GM18505 (cell line): Measurements from ENCODE around the gene CDKN2C.
"Not testable (repeated sequence)": the region's sequence is repeated elsewhere in the genome, so short reads cannot be mapped to it uniquely, and the experiment has no call there.

Experiments used
- ATAC-seq: cut with Tn5 transposase; IDR thresholded peaks from one replicate; pipeline ENCODE4 v1.9.1; 2021; ENCODE audit not compliant: unreplicated experiment
- POLR2A ChIP-seq: IDR thresholded peaks from 4 replicates; pipeline ENCODE4 v1.6.1; 2011; ENCODE audit warnings: borderline replicate concordance; ENCODE audit not compliant: insufficient read depth, insufficient read length; ENCODE audit errors: extremely low read depth

The CDKN2C gene

GRCh38 chr1:50949286-50949982 is 20.6 kb upstream of the CDKN2C start:
- no peak for ATAC-seq
- TF ChIP-seq POLR2A: no peak

DNA sequence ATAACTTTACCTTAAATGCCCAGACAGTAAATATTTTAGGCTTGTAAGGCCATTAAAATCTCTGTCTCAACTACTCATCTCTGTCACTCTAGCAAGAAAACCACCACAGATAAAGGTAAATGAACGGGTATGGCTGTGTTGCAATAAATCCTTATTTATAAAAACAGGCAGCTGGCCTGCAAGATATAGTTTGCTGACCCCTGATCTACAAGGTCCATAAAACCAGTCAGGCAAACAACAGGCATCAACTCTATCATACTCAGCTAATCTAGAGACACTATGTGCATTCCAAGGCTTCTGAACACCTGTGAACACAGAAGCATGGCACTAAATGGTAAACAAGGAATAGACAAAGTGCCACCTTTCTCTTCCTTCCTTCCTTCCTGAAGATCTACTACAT is 19.6 kb upstream of the CDKN2C start:
- no peak for TF ChIP-seq POLR2A

GRCh38 chr1:50952566-50952965 is 17.5 kb upstream of the CDKN2C start:
- ATAC-seq: not testable (repeated sequence)

More for the DNA sequence above, 19.6 kb upstream of the CDKN2C start:
- ATAC-seq: no peak

- no peak for ATAC-seq
- TF ChIP-seq POLR2A: no peak
Measured at GRCh38 chr1:50955116-50955515, 14.9 kb upstream of the CDKN2C start.

- TF ChIP-seq POLR2A: no peak
- ATAC-seq: no peak
Measured at GRCh38 chr1:50959303-50959912, 10.6 kb upstream of the CDKN2C start.

GRCh38 chr1:50959913-50960844 is 9.9 kb upstream of the CDKN2C start, which contains the start of gene FAF1:
TSS of gene FAF1 (minus strand) at chr1:50960267. CDS start at chr1:50959811, 456 bp downstream.
- TF ChIP-seq POLR2A: peak; percentile 99

DNA sequence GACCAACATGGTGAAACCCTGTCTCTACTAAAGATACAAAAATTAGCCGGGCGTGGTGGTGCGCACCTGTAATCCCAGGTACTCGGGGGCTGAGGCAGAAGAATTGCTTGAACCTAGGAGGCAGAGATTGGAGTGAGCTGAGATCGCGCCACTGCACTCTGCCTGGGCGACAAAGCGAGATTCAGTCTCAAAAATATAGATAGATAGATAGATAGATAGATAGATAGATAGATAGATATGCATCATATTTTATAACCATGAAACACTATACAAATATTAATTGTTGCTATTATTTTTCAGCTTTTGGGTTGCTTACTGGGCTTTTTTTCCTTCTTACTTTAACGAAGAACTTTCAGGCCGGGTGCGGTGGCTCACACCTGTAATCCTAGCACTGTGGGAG is 5.2 kb upstream of the CDKN2C start:
- no peak for ATAC-seq
- no peak for TF ChIP-seq POLR2A

More at GRCh38 chr1:50959913-50960844, 9.9 kb upstream of the CDKN2C start, which contains the start of gene FAF1:
- peak; percentile 87 for ATAC-seq

DNA sequence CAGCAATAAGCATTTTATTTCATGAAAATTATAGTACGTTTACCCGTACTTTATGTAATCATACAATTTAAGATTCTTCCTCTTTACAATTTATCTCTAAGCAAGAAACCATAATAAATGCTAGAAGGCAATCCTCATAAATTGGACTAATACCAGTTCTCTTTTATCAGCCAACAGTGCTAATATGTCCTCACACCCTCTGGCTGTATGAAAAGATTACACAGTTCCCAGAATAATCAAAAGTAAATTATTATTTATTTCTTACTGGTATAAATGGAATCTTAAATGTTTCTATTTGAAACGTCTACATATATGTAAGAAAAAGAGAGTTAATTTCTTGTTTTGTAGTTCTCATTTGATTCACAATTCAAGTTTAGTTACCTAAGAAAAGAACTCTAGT is 3.1 kb upstream of the CDKN2C start:
- no peak for ATAC-seq
- TF ChIP-seq POLR2A: no peak

GRCh38 chr1:50967416-50968157 is 2.5 kb upstream of the CDKN2C start:
- no peak for ATAC-seq
- TF ChIP-seq POLR2A: no peak

GRCh38 chr1:50968158-50968820 is 1.8 kb upstream of the CDKN2C start:
- no peak for TF ChIP-seq POLR2A
- ATAC-seq: peak; percentile 54

DNA sequence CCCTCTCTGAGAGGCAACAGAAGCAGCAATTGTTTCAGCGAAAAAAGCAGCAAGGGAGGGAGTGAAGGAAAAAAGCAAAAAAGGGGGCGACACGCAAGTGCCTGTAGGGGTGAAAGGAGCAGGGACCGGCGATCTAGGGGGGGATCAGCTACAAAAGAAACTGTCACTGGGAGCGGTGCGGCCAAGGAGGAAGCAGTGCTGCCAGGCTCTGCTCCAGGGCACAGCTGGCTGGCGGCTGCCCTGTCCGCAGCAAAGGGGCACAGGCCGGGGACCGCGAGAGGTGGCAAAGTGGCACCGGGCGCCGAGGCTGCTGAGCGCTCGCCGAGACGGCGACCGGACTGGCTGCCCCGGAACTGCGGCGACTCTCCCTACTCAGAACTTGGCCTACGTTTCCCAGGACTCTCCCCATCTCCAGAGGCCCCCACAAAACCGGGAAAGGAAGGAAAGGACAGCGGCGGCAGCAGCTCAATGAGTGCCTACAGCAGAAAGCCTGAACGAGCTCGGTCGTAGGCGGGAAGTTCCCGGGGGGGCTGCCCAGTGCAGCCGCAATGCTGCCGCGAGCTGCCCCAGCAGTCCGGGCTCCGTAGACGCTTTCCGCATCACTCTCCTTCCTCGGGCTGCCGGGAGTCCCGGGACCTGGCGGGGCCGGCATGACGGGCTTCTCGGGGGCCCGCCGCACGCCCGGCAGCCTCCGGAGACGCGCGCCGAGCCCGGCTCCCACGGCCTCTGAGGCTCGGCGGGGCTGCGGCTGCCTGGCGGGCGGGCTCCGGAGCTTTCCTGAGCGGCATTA is 1.0 kb upstream of the CDKN2C start:
- peak; percentile 24 for ATAC-seq
- peak; percentile 72 for TF ChIP-seq POLR2A

- TF ChIP-seq POLR2A: no peak
- ATAC-seq: no peak
Measured at GRCh38 chr1:50970509-50970887, 453 bp downstream of the CDKN2C start.
